HepG2 (cell line): ENCODE data around the gene PAPSS2.

Experiments
- CBX5 ChIP-seq: sonication (generic); formaldehyde crosslinking; IDR thresholded peaks from 2 replicates; pipeline ENCODE4 v1.4.0; 2020; ENCODE audit warnings: missing genetic modification reagents, borderline replicate concordance
- CTCF ChIP-seq: sonication (generic); formaldehyde crosslinking; IDR thresholded peaks from 2 replicates; pipeline ENCODE4 v1.5.0; 2020; ENCODE audit warnings: mild to moderate bottlenecking, missing genetic modification reagents, moderate library complexity
- MED8 ChIP-seq: sonication (generic); formaldehyde crosslinking; IDR thresholded peaks from 2 replicates; pipeline ENCODE4 v1.8.1; 2023; ENCODE audit warnings: mild to moderate bottlenecking, missing genetic modification reagents; ENCODE audit not compliant: insufficient replicate concordance
- TBX3 ChIP-seq: fragments of 450-650 bp; IDR thresholded peaks from 2 replicates; pipeline ENCODE4 v1.6.1; 2017; ENCODE audit warnings: antibody characterized with exemption, mild to moderate bottlenecking, inconsistent platforms, borderline replicate concordance
- USF2 ChIP-seq, 2 experiments: sonication (generic) in 1 of 2; formaldehyde crosslinking in 1 of 2; IDR thresholded peaks; 2 replicates each; pipeline versions ENCODE4 v1.5.1 to v1.6.1; 2011 to 2020; ENCODE audit warnings: borderline replicate concordance in 1 of 2, low read depth in 1 of 2, low read length in 1 of 2, mild to moderate bottlenecking in 1 of 2, missing genetic modification reagents in 1 of 2, moderate library complexity in 1 of 2
- ZNF24 ChIP-seq: fragments of 450-650 bp; IDR thresholded peaks from 2 replicates; pipeline ENCODE4 v1.6.1; 2017; ENCODE audit warnings: antibody characterized with exemption, mild to moderate bottlenecking
- ZNF510 ChIP-seq: sonication (generic); formaldehyde crosslinking; IDR thresholded peaks from 2 replicates; pipeline ENCODE4 v1.4.0; 2020; ENCODE audit warnings: low read depth, mild to moderate bottlenecking, missing genetic modification reagents

- no peak for TF ChIP-seq CBX5 (CRISPR knock-in tag)
- TF ChIP-seq ZNF510, result no peak
- no peak for TF ChIP-seq ZNF24
- TF ChIP-seq TBX3, result no peak
- TF ChIP-seq USF2 (IDR thresholded peaks at IDR 0.05; ENCODE audit: low read depth, low read length), result no peak
- no peak for TF ChIP-seq USF2 (CRISPR knock-in tag; IDR thresholded peaks at IDR 0.05; ENCODE audit: borderline replicate concordance)
- TF ChIP-seq MED8 (CRISPR knock-in tag), result no peak
- TF ChIP-seq CTCF (CRISPR knock-in tag), result no peak
These were observed 37.5 kb downstream of the PAPSS2 start for GRCh38 chr10:87696922-87697745.
